Pancreas (tissue), 10 donors: ENCODE results near the gene RAB8B. TPM values are rescaled to one million over a fixed set of nuclear protein-coding genes. Genes with fewer than 3 reads are reported as not detected.

Experiments
- ATAC-seq, 4 donors: fragments of 200-7000 bp; cut with Tn5 transposase; one replicate each; pipeline versions ENCODE4 v1.8.0 to v1.9.1; 2020; ENCODE audit warnings: mild to moderate bottlenecking in 4 of 4, moderate library complexity in 4 of 4
- DNase-seq, 6 donors: peaks; one replicate each; pipeline ENCODE4 v3.0.0-alpha.2; 2020
- FAIRE-seq: peaks from 2 replicates; lab custom pipeline; 2012; peaks lifted over from hg19 to GRCh38; lab: Jason Lieb, UNC
- H3K27ac ChIP-seq, 4 donors: fragments of 200-600 bp; sonication (generic); 1 replicate in 3 of 4; 2 replicates in 1 of 4; pipeline versions ENCODE4 v1.5.0 to v1.8.0; 2020
- H3K27me3 ChIP-seq, 4 donors: fragments of 200-600 bp; one replicate each; pipeline ENCODE4 v1.8.0; 2021
- H3K36me3 ChIP-seq, 3 donors: fragments of 200-600 bp; sonication (generic) in 1 of 3; one replicate each; pipeline versions ENCODE4 v1.5.0 to v1.8.0; 2020 to 2021
- H3K4me1 ChIP-seq, 3 donors: fragments of 200-600 bp; one replicate each; pipeline ENCODE4 v1.8.0; 2021
- H3K4me3 ChIP-seq, 4 donors: fragments of 200-600 bp; sonication (generic) in 2 of 4; one replicate each; pipeline versions ENCODE4 v1.5.0 to v1.8.0; 2020 to 2021
- H3K9me3 ChIP-seq, 4 donors: fragments of 200-600 bp; one replicate each; pipeline ENCODE4 v1.8.0; 2021
- WGBS, 2 donors: extraction: QIAGEN DNeasy Blood & Tissue Kit; methylation state at CpG; one replicate each; pipeline ENCODE4 v1.1.7; 2013; 5-methylcytosine and 5-hydroxymethylcytosine counted together
- intact Hi-C, 3 donors: fragments of 100-400 bp; cut with DNase I; formaldehyde crosslinking; loops; one replicate each; pipeline versions ENCODE4 v1.11.1 to v1.14.2; 2022
- polyA plus RNA-seq, 2 donors: library from polyadenylated mRNA; stranded (reverse); fragments of 200-250 nt; gene quantifications; one replicate each; pipeline ENCODE4 v1.2.3, GENCODE V29; 2013
- total RNA-seq, 6 donors: library from RNA; stranded (reverse); fragmentation: NEBNext Ultra II Directional in 4 of 6; extraction: Animal tissue kit (Norgen Biotek cat#: 25700) in 4 of 6; gene quantifications; one replicate each; pipeline versions ENCODE4 v1.2.1 to v1.2.4, GENCODE V29; 2021 to 2023
- TF ChIP-seq, protein P1 (sequence below), 4 donors: fragments of 200-600 bp; sonication (generic) in 3 of 4; IDR thresholded peaks; one replicate each; pipeline versions ENCODE4 v1.5.0 to v1.8.0; 2021; ENCODE audit warnings: antibody characterized with exemption in 4 of 4
- donor health status: healthy with polysubstance abuse.
- donor health status: DM: no; HTN: no; CAD: no; lungs with moderate emphysema.
- donor health status: DM: no; HTN: no; CAD: no.
- donor health status: control.
- donor health status: control.
- donor health status: Bipolar disorder and iron deficiency.
- donor health status: DM: yes; HTN: yes; CAD: no.
- donor health status: DM: no; HTN: no; CAD: no.
- donor health status: DM: no; HTN: no; CAD: no.
- donor health status: DM: yes; HTN: yes; CAD: no.

Gene RAB8B
- total and polyA plus RNA-seq, 8 donors, result 2.0 to 19.2 (median 5.3) TPM

DNA sequence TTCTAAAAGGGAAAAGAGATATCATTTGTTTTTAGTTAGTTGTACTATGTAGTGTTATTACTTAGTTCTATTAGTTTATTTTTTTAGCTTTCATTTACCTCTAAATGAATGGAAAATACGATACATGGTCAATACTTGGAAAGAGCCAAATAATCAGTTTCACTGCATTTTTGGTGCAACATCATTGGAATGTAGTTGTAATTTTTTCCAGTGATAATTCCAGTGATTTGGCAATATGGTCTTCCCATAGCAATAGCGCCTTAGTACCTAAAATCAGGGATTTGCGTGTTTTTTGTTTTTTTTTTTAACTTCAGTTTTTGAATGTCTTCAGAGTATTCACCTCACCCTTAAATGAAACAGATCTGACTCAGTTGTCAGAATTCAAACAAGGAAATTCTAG lies 41.8 kb downstream of the RAB8B start:
- H3K4me3 ChIP-seq, result no peak overlapping the region
- no peaks in the 10 kb centered on the region for H3K9me3 ChIP-seq
- FAIRE-seq (no peak), DNase-seq (no peak), ATAC-seq (no peak)
- intact Hi-C loops, result no loop called here
- H3K4me1 ChIP-seq, result peaks cover 0 to 22% (median 11%) of the 10 kb centered on the region in 3 donors
- no peak overlapping the region for H3K27ac ChIP-seq
- TF ChIP-seq, protein P1, sequence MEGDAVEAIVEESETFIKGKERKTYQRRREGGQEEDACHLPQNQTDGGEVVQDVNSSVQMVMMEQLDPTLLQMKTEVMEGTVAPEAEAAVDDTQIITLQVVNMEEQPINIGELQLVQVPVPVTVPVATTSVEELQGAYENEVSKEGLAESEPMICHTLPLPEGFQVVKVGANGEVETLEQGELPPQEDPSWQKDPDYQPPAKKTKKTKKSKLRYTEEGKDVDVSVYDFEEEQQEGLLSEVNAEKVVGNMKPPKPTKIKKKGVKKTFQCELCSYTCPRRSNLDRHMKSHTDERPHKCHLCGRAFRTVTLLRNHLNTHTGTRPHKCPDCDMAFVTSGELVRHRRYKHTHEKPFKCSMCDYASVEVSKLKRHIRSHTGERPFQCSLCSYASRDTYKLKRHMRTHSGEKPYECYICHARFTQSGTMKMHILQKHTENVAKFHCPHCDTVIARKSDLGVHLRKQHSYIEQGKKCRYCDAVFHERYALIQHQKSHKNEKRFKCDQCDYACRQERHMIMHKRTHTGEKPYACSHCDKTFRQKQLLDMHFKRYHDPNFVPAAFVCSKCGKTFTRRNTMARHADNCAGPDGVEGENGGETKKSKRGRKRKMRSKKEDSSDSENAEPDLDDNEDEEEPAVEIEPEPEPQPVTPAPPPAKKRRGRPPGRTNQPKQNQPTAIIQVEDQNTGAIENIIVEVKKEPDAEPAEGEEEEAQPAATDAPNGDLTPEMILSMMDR (IDR thresholded peaks at IDR 0.05), result no peak
- WGBS, 2 donors, result 99% methylated on average over 3 of the region's 3 CpGs
- no peaks in the 10 kb centered on the region for H3K36me3 ChIP-seq
- H3K27me3 ChIP-seq, result no peaks in the 10 kb centered on the region

DNA sequence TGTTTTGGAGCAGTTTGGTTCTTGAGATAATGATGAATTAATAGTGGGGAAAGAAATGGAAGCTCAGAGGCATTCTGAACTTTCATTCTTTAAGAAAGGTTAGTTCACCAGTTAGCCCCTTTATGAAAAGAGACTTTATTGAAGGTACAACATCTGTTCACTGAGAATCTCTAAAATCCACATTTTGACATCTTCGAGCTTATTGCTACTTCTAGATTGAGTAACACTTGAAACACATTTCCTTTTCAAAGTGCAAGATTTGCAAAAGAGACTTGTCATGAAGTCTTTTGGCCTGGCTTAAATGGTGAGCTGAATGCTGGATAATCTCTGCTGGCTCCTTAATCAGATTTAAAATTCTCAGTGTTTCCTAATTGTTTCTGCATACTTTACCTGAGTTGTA lies 42.3 kb downstream of the RAB8B start:
- Histone ChIP-seq H3K4me1 (peaks cover 0 to 22% (median 11%) of the 10 kb centered on the region in 3 donors), H3K9me3 (no peaks in the 10 kb centered on the region), H3K4me3 (no peak overlapping the region), H3K27me3 (no peaks in the 10 kb centered on the region), H3K27ac (no peak overlapping the region), H3K36me3 (no peaks in the 10 kb centered on the region)
- FAIRE-seq (no peak), DNase-seq (no peak), ATAC-seq (no peak)
- intact Hi-C loops, result no loop called here
- 86 to 94% methylated on average over 1 of the region's 1 CpG for WGBS, 2 donors
- TF ChIP-seq, protein P1 (IDR thresholded peaks at IDR 0.05), result no peak

DNA sequence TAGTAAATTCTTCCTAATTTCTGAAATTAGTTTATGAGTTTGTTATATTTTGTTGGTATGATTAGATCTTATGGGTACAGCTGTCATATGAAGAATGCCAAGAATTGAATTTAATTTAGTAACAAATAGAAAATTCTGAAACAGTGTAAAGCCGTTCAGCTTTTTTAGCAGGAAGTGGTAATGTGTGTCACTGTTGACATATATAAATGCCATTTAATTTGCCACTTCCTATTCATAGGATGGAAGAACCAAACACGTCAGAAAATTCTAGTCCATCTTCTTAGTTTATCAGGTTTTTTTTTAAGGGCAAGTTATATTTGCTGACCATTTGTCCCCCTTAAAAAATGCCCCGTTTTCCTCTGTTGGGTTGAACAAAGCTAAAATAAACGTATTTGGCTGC lies 43.0 kb downstream of the RAB8B start:
- H3K27me3 ChIP-seq, result no peaks in the 10 kb centered on the region
- 85% methylated on average over 4 of the region's 4 CpGs for WGBS, 2 donors
- FAIRE-seq, result no peak
- no peak for DNase-seq
- H3K4me1 ChIP-seq, result peaks cover 0 to 22% (median 11%) of the 10 kb centered on the region in 3 donors
- no peaks in the 10 kb centered on the region for H3K36me3 ChIP-seq
- no peak overlapping the region for H3K27ac ChIP-seq
- TF ChIP-seq, protein P1 (IDR thresholded peaks at IDR 0.05), result no peak
- intact Hi-C loops, result no loop called here
- ATAC-seq, result no peak
- H3K9me3 ChIP-seq, result no peaks in the 10 kb centered on the region
- no peak overlapping the region for H3K4me3 ChIP-seq

DNA sequence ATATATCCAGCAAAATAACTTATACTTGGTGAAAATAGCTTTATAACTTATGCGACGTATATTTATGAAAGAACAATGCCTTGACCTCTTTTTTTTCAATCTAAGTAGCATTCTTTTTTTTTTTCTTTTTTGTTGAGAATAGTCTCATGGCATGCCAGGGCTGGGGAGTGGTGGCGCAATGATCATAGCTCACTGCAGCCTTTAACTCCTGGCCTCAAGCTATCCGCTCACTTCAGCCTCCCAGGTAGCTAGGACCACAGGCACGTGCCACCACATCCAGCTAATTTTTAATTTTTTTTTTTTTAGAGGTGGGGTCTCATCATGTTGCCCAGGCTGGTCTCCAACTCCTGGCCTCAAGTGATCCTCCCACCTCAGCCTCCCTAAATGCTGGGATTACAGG lies 43.5 kb downstream of the RAB8B start:
- TF ChIP-seq, protein P1 (IDR thresholded peaks at IDR 0.05), result no peak
- H3K9me3 ChIP-seq, result no peaks in the 10 kb centered on the region
- peaks cover 0 to 22% (median 11%) of the 10 kb centered on the region in 3 donors for H3K4me1 ChIP-seq
- ATAC-seq, result no peak
- no peaks in the 10 kb centered on the region for H3K27me3 ChIP-seq
- 97 to 99% methylated on average over 5 of the region's 5 CpGs for WGBS, 2 donors
- DNase-seq, result no peak
- H3K4me3 ChIP-seq, result no peak overlapping the region
- intact Hi-C loops, result no loop called here
- H3K27ac ChIP-seq, result no peak overlapping the region
- H3K36me3 ChIP-seq, result no peaks in the 10 kb centered on the region
- FAIRE-seq, result no peak

DNA sequence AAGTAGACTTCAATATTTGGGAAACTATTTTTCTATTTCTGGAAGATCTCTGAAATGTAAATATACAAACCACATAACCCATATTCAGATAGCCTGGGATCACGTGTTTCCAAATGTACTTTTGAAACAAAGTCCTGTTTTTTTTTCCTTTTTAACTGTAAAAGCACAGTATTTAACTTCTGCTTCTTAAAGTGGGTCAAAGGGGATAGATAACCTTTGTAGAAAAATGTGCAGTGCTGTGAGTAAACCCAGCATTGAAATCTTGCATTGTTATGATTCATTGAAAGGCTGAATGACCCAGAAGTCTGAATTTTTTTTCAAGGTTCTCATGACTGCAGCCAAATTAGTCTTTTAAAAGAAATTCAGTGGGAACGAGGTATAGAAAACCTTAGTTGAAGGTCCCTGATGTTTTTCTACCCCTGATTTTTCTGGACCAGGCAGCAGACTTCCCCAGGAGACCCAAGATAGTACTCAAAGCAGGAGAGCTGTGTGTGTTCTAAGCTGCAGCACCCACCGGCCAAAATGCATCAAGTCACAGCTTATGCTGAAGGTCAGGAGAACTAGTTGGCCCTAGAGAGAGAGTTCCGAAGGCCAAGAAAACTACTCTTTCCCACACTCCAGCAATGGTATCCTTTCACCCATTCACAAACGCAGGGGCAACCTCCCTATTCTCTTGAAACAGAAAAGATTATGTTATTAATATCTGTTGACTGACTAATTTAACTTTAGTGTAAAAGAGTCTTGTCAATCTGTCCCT lies 44.4 kb downstream of the RAB8B start:
- intact Hi-C loops, result no loop called here
- H3K27ac ChIP-seq, result peak overlapping the region in 3 of 4 donors; percentile 9 to 60 (median 55)
- no peak overlapping the region for H3K4me3 ChIP-seq
- ATAC-seq (peak in 3 of 4 donors; percentile 51 to 68 (median 57)), FAIRE-seq (no peak), DNase-seq (no peak)
- TF ChIP-seq, protein P1 (IDR thresholded peaks at IDR 0.05), result no peak
- H3K4me1 ChIP-seq, result peaks cover 0 to 22% (median 11%) of the 10 kb centered on the region in 3 donors
- H3K36me3 ChIP-seq, result no peaks in the 10 kb centered on the region
- 31 to 34% methylated on average over 5 of the region's 5 CpGs for WGBS, 2 donors
- no peaks in the 10 kb centered on the region for H3K27me3 ChIP-seq
- no peaks in the 10 kb centered on the region for H3K9me3 ChIP-seq
